ENCODE data around the gene PLPPR1. TPM values are rescaled to one million over a fixed set of nuclear protein-coding genes. Genes with fewer than 3 reads are reported as not detected.

PLPPR1 gene
- total RNA-seq, 1 experiment from 2014 or later, result not detected

DNA sequence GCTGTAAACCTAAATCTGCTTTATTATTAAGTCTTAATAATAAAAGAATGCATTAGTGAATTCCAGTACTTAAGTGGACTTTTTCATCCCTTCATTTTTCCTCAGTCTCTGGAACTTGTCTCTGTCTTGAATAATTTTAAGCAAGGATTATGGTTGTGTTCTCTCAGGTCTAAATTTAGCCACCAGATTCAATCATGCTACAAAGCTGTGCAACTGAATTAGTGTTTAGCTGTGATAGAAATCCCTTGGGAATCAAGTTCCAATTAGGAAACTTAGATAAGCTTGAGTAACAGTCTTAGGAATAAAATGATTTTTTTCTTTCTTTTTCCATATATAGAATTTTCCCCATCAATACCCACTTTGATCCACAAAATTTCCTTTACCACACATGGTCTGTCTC is 104.3 kb downstream of the PLPPR1 start:
- CTCF ChIA-PET, result no interaction called here

More for the DNA sequence above, 104.3 kb downstream of the PLPPR1 start:
- H3K27ac ChIP-seq (ENCODE audit: low read depth, low read length), result no peak overlapping the region
- no peaks in the 10 kb centered on the region; a peak in 1 of 4 replicates for H3K9me3 ChIP-seq (ENCODE audit: control insufficient read depth in 1 of 2, insufficient read depth in 1 of 2, low read depth in 1 of 2, low read length in 2 of 2)
- TF ChIP-seq SP1 (IDR thresholded peaks at IDR 0.05; ENCODE audit: low read depth) (no peak), EZH2phosphoT487 (IDR thresholded peaks at IDR 0.05; ENCODE audit: borderline replicate concordance) (no peak), CBX3 (IDR thresholded peaks at IDR 0.05; ENCODE audit: low read depth) (no peak), SRF (IDR thresholded peaks at IDR 0.05; ENCODE audit: low read depth) (no peak), JUND (IDR thresholded peaks at IDR 0.05) (no peak), ELF1 (IDR thresholded peaks at IDR 0.05; ENCODE audit: borderline replicate concordance, low read depth) (no peak), POLR2A (IDR thresholded peaks at IDR 0.05; ENCODE audit: borderline replicate concordance, extremely low read depth, insufficient read depth, insufficient read length) (no peak), ZFX (IDR thresholded peaks at IDR 0.05) (no peak), CEBPB (IDR thresholded peaks at IDR 0.05; ENCODE audit: low read depth) (no peak), POLR2AphosphoS5 (IDR thresholded peaks at IDR 0.05; ENCODE audit: low read depth, low read length) (no peak), FOSL1 (IDR thresholded peaks at IDR 0.05; ENCODE audit: low read depth) (no peak), SIN3A (IDR thresholded peaks at IDR 0.05; ENCODE audit: low read depth) (no peak), ZNF274 (IDR thresholded peaks at IDR 0.05; ENCODE audit: low read depth, low read length) (no peak)
- TF ChIP-seq, protein P1, sequence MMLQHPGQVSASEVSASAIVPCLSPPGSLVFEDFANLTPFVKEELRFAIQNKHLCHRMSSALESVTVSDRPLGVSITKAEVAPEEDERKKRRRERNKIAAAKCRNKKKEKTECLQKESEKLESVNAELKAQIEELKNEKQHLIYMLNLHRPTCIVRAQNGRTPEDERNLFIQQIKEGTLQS (IDR thresholded peaks at IDR 0.05), result no peak
- TF ChIP-seq, protein P2, sequence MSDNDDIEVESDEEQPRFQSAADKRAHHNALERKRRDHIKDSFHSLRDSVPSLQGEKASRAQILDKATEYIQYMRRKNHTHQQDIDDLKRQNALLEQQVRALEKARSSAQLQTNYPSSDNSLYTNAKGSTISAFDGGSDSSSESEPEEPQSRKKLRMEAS (IDR thresholded peaks at IDR 0.05), result no peak
- TF ChIP-seq, protein P3, sequence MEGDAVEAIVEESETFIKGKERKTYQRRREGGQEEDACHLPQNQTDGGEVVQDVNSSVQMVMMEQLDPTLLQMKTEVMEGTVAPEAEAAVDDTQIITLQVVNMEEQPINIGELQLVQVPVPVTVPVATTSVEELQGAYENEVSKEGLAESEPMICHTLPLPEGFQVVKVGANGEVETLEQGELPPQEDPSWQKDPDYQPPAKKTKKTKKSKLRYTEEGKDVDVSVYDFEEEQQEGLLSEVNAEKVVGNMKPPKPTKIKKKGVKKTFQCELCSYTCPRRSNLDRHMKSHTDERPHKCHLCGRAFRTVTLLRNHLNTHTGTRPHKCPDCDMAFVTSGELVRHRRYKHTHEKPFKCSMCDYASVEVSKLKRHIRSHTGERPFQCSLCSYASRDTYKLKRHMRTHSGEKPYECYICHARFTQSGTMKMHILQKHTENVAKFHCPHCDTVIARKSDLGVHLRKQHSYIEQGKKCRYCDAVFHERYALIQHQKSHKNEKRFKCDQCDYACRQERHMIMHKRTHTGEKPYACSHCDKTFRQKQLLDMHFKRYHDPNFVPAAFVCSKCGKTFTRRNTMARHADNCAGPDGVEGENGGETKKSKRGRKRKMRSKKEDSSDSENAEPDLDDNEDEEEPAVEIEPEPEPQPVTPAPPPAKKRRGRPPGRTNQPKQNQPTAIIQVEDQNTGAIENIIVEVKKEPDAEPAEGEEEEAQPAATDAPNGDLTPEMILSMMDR (IDR thresholded peaks at IDR 0.05 in 2 of 3, conservative IDR thresholded peaks at IDR 0.05 in 1 of 3; ENCODE audit: borderline replicate concordance in 1 of 3, insufficient read depth in 1 of 3, low read depth in 2 of 3, low read length in 2 of 3), result no peak
- ATAC-seq, result no peak
- H3K4me3 ChIP-seq (replicated peaks in 1 of 2; ENCODE audit: low read depth in 1 of 2, low read length in 2 of 2), result no peak overlapping the region
- BruUV-seq (replicated peaks), result no TSS peak
- H3K27me3 ChIP-seq (ENCODE audit: insufficient read depth, low read length), result peaks cover 13% of the 10 kb centered on the region; the same call in 1 of the 2 replicates
- H4K20me1 ChIP-seq (ENCODE audit: insufficient read depth), result no peaks in the 10 kb centered on the region
- ChIA-PET POLR2A (no interaction called here), RAD21 (ENCODE audit: low non-redundant PET in 1 of 2, low total read pairs in 2 of 2, uncharacterized antibody in 2 of 2, unreplicated experiment in 2 of 2) (no interaction called here)
- H2AFZ ChIP-seq (ENCODE audit: low read depth, low read length, poor library complexity, severe bottlenecking), result no peak overlapping the region
- no peaks in the 10 kb centered on the region for H3K9me2 ChIP-seq (ENCODE audit: insufficient read depth)
- H3K36me3 ChIP-seq (ENCODE audit: control insufficient read depth in 1 of 2, insufficient read depth in 2 of 2, low read length in 2 of 2), result no peaks in the 10 kb centered on the region
- H3K4me1 ChIP-seq (ENCODE audit: control insufficient read depth in 1 of 2, insufficient read depth in 2 of 2, low read length in 2 of 2), result no peaks in the 10 kb centered on the region
- intact Hi-C loops (cut with micrococcal nuclease), result no loop called here
- no peak overlapping the region for H3K4me2 ChIP-seq (ENCODE audit: low read length)
- no peak overlapping the region for H3K9ac ChIP-seq (ENCODE audit: low read length)
- DNase-seq (ENCODE audit: low read depth, low spot score), result no peak
- no peaks in the 10 kb centered on the region for H3K79me2 ChIP-seq (ENCODE audit: insufficient read depth, low read length)
